Ramos (cell line): ENCODE results near the gene DNAJB13.
"Not testable (repeated sequence)": the region's sequence is repeated elsewhere in the genome, so short reads cannot be mapped to it uniquely, and the experiment has no call there.

Source experiments
- in situ Hi-C: fragments of 300-500 bp; cut with MboI; formaldehyde crosslinking; loops from one replicate; pipeline ENCODE4 v1.14.3; 2022; ENCODE audit warnings: low sequenced_read_pairs; ENCODE audit not compliant: unreplicated experiment

DNAJB13 gene

GRCh38 chr11:73974604-73975478 lies 24.0 kb downstream of the DNAJB13 start:
- in situ Hi-C loops: no loop called here

GRCh38 chr11:73975479-73975757 lies 24.6 kb downstream of the DNAJB13 start:
- in situ Hi-C loops: no loop called here

- in situ Hi-C loops: no loop called here
Measured at GRCh38 chr11:73976451-73977151, 25.8 kb downstream of the DNAJB13 start.

GRCh38 chr11:73977856-73978519 lies 27.2 kb downstream of the DNAJB13 start:
- in situ Hi-C loops: no loop called here

GRCh38 chr11:73978576-73979086 lies 27.8 kb downstream of the DNAJB13 start:
- in situ Hi-C loops: no loop called here

GRCh38 chr11:73980001-73980961 lies 29.5 kb downstream of the DNAJB13 start:
- in situ Hi-C loops: no loop called here

GRCh38 chr11:73981051-73981805 lies 30.4 kb downstream of the DNAJB13 start:
- in situ Hi-C loops: no loop called here

GRCh38 chr11:73982595-73982989 lies 31.8 kb downstream of the DNAJB13 start, which contains the start of gene UCP2:
Gene UCP2, minus strand, starts transcription at chr11:73982843. Its CDS starts 4,465 bp downstream, at chr11:73978378.
- in situ Hi-C loops: no loop called here

- in situ Hi-C loops: no loop called here
Measured at GRCh38 chr11:73982990-73983740, 32.3 kb downstream of the DNAJB13 start.

GRCh38 chr11:73983741-73984538 lies 33.1 kb downstream of the DNAJB13 start:
- in situ Hi-C loops: no loop called here

- in situ Hi-C loops: not testable (repeated sequence)
Measured at GRCh38 chr11:73985661-73986060, 34.8 kb downstream of the DNAJB13 start.

GRCh38 chr11:73988227-73988626 lies 37.4 kb downstream of the DNAJB13 start:
- in situ Hi-C loops: no loop called here

GRCh38 chr11:73989156-73989555 lies 38.3 kb downstream of the DNAJB13 start:
- in situ Hi-C loops: no loop called here

- in situ Hi-C loops: no loop called here
Measured at GRCh38 chr11:73990730-73991129, 39.9 kb downstream of the DNAJB13 start.

GRCh38 chr11:73991471-73992006 lies 40.7 kb downstream of the DNAJB13 start:
- in situ Hi-C loops: no loop called here

- in situ Hi-C loops: no loop called here
Measured at GRCh38 chr11:73995247-73995646, 44.4 kb downstream of the DNAJB13 start.

GRCh38 chr11:73995731-73996130 lies 44.9 kb downstream of the DNAJB13 start:
- in situ Hi-C loops: no loop called here
